ENCODE measurements around the gene CCR5AS.

- TF ChIP-seq CTCF (IDR thresholded peaks at IDR 0.05): no peak
- no peak for TF ChIP-seq POLR2AphosphoS5 (IDR thresholded peaks at IDR 0.05)
- TF ChIP-seq POLR2A (IDR thresholded peaks at IDR 0.05; ENCODE audit: low read depth): no peak
Measured at GRCh38 chr3:46410669-46411068, 3.8 kb upstream of the CCR5AS start.

All from esophagus muscularis mucosa (tissue), 3 donors.